Neutrophil (primary cell): ENCODE measurements around the gene ADGRF3.
"Not testable (repeated sequence)": the region's sequence is repeated elsewhere in the genome, so short reads cannot be mapped to it uniquely, and the experiment has no call there.

ENCODE experiments used
- H3K27ac ChIP-seq: fragments of 200-600 bp; sonication (generic); 2 replicates; pipeline ENCODE4 v1.5.1; 2016; ENCODE audit warnings: mild to moderate bottlenecking, moderate library complexity
- H3K27me3 ChIP-seq: fragments of 200-600 bp; sonication (generic); 2 replicates; pipeline ENCODE4 v1.6.0; 2016; ENCODE audit warnings: mild to moderate bottlenecking
- H3K36me3 ChIP-seq: fragments of 200-600 bp; sonication (generic); 2 replicates; pipeline ENCODE4 v1.5.1; 2017
- H3K4me1 ChIP-seq, 2 experiments: fragments of 200-600 bp in 1 of 2; sonication (generic) in 1 of 2; 1 replicate in 1 of 2; 2 replicates in 1 of 2; pipeline versions ENCODE4 v1.5.1 to v1.6.1; 2013 to 2016; ENCODE audit warnings: low read depth in 1 of 2, low read length in 1 of 2, mild to moderate bottlenecking in 1 of 2, moderate library complexity in 1 of 2; ENCODE audit not compliant: control insufficient read depth in 1 of 2, insufficient read depth in 1 of 2
- H3K4me3 ChIP-seq, 2 experiments: fragments of 200-600 bp in 1 of 2; sonication (generic) in 1 of 2; 1 replicate in 1 of 2; 2 replicates in 1 of 2; pipeline ENCODE4 v1.5.1; 2013 to 2016; ENCODE audit warnings: low read depth in 1 of 2, low read length in 1 of 2, mild to moderate bottlenecking in 1 of 2, moderate library complexity in 1 of 2
- H3K9me3 ChIP-seq: fragments of 200-600 bp; sonication (generic); 2 replicates; pipeline ENCODE4 v1.5.1; 2016
- CTCF ChIP-seq: fragments of 200-600 bp; sonication (generic); IDR thresholded peaks from 2 replicates; pipeline ENCODE4 v1.5.1; 2016; ENCODE audit warnings: antibody characterized with exemption

ADGRF3 gene

GRCh38 chr2:26313446-26313845 lies 33.1 kb downstream of the ADGRF3 start:
- H3K27ac ChIP-seq, result no peak overlapping the region
- TF ChIP-seq CTCF, result no peak
- no peak overlapping the region for H3K4me3 ChIP-seq
- H3K27me3 ChIP-seq, result no peaks in the 10 kb centered on the region
- no peaks in the 10 kb centered on the region for H3K9me3 ChIP-seq
- no peaks in the 10 kb centered on the region for H3K4me1 ChIP-seq
- H3K36me3 ChIP-seq, result no peaks in the 10 kb centered on the region

GRCh38 chr2:26312471-26312870 lies 34.1 kb downstream of the ADGRF3 start:
- Histone ChIP-seq H3K27me3 (no peaks in the 10 kb centered on the region), H3K4me3 (no peak overlapping the region), H3K4me1 (no peaks in the 10 kb centered on the region), H3K36me3 (no peaks in the 10 kb centered on the region), H3K9me3 (no peaks in the 10 kb centered on the region), H3K27ac (no peak overlapping the region)
- no peak for TF ChIP-seq CTCF

GRCh38 chr2:26309921-26310320 lies 36.7 kb downstream of the ADGRF3 start:
- no peak for TF ChIP-seq CTCF
- no peaks in the 10 kb centered on the region for H3K27me3 ChIP-seq

GRCh38 chr2:26305540-26305939 lies 41.0 kb downstream of the ADGRF3 start:
- Histone ChIP-seq H3K4me3 (no peak overlapping the region), H3K36me3 (no peaks in the 10 kb centered on the region), H3K9me3 (no peaks in the 10 kb centered on the region), H3K27me3 (no peaks in the 10 kb centered on the region), H3K27ac (no peak overlapping the region), H3K4me1 (no peaks in the 10 kb centered on the region)
- no peak for TF ChIP-seq CTCF

More at GRCh38 chr2:26309921-26310320, 36.7 kb downstream of the ADGRF3 start:
- H3K36me3 ChIP-seq, result no peaks in the 10 kb centered on the region
- no peaks in the 10 kb centered on the region for H3K4me1 ChIP-seq
- no peaks in the 10 kb centered on the region for H3K9me3 ChIP-seq
- H3K27ac ChIP-seq, result no peak overlapping the region
- H3K4me3 ChIP-seq, result no peak overlapping the region

- H3K9me3 ChIP-seq, H3K4me1 ChIP-seq, H3K36me3 ChIP-seq, H3K27ac ChIP-seq, H3K27me3 ChIP-seq, H3K4me3 ChIP-seq: not testable (repeated sequence)
Observed at GRCh38 chr2:26305094-26305493, 41.5 kb downstream of the ADGRF3 start.

GRCh38 chr2:26302846-26303245 lies 43.7 kb downstream of the ADGRF3 start:
- Histone ChIP-seq H3K4me1 (peaks cover 18 to 22% of the 10 kb centered on the region in 2 experiments), H3K36me3 (no peaks in the 10 kb centered on the region), H3K27ac (no peak overlapping the region), H3K27me3 (peaks cover 7% of the 10 kb centered on the region), H3K4me3 (no peak overlapping the region), H3K9me3 (no peaks in the 10 kb centered on the region)
- no peak for TF ChIP-seq CTCF
